HG02884 (cell line): ENCODE measurements around the gene FCMR.

Experiments
- ATAC-seq: cut with Tn5 transposase; IDR thresholded peaks from one replicate; pipeline ENCODE4 v1.9.1; 2021; ENCODE audit warnings: mild to moderate bottlenecking, moderate library complexity; ENCODE audit not compliant: unreplicated experiment

FCMR gene

DNA sequence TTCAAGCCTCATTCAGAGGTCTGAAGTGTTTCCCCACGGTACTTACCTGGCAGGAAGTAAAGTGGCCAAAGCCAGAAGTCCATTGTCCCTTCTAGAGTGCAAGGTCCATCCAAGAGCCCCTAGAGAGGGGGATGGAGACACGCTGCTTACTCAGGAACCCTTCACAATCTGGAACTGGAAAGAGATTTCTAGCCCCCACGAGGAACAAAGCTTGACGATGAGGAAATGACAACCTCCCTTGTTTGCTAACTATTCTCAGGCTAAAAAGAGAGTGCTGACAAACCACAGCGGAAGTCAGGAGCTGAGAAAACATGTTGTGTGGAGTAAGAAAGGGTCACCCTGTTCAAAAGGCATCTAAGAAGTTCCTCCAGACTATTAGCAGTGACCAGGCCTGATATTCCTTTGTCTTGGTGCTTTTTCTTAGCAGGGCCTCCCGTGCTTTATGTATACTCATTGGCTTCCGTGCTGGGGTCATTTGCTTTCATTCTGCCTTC lies at the start of gene FCMR:
Gene FCMR, minus strand, starts transcription at position 170 of the 494 bp plus-strand sequence. Its CDS starts 87 bp downstream, at position 83.
- no peak for ATAC-seq

- peak; percentile 57 for ATAC-seq
Measured at GRCh38 chr1:206971029-206971655, 49.4 kb upstream of the FCMR start.

DNA sequence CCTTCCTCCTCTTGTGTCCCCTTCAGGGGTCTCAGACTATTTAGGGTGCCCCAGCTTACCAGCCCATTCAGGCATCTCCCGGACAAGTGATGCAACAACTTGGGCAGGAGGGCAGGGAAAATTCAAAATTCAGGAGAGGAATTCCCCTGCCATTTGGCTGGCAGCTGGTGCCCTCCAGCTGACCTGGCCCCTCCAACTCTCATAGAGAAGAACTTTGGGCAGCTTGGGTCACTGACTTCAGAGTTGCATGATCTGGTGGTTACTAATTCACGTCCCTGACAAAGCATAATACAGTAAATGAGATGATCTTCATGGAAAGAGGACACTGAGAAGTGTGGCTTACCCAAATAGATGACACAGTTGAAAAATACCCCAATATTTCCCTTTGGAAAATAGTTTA lies 48.7 kb upstream of the FCMR start, which contains the start of gene FCAMR:
Gene FCAMR, minus strand, starts transcription at position 15 of the 400 bp plus-strand sequence. CDS start 335 bp downstream, outside the sequence.
- no peak for ATAC-seq

DNA sequence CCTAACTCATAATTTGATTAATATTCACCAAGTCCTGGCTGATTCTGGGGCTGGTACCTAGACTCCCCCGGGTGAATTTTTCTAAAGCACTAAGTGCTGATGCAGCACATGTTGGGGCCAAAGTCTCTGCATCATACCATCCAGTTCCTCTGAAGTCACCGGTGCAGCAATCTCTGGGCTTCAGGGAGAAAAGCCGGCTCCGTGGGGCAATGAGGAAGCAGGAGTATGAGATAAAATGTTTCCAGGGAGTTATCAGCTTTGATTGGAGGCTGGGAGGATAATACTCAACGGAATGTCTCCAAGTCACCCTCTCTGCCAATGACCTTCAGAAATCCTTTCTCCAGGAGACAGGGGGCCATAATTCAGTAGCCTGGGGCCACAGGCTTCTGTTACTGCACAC lies 47.3 kb upstream of the FCMR start:
- no peak for ATAC-seq

- no peak for ATAC-seq
Measured at GRCh38 chr1:206967096-206967849, 45.5 kb upstream of the FCMR start.

DNA sequence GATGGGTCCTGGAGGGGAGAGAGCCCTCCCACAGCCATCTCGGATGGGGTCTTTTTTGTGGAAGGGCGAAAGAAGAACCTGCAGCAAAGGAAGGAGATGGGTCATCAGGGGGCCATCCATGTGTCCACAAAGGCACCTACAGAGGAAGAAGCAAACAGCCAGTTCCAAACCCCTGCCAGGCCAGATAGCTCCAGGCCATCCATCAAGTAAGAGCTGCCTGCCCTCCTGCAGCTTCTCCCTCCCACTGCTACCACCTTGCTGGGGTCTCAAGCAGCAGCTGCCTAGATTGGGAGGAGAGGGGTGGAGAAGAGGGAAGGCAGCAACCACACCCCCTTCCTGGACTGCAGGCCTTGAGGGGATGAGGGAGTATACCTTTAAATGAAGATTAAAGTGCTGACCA lies 44.0 kb upstream of the FCMR start:
- ATAC-seq: no peak

GRCh38 chr1:206963740-206964139 lies 42.0 kb upstream of the FCMR start:
- ATAC-seq: no peak

- ATAC-seq: no peak
Measured at GRCh38 chr1:206963119-206963712, 41.5 kb upstream of the FCMR start.

- ATAC-seq: no peak
Measured at GRCh38 chr1:206962272-206962671, 40.5 kb upstream of the FCMR start.

DNA sequence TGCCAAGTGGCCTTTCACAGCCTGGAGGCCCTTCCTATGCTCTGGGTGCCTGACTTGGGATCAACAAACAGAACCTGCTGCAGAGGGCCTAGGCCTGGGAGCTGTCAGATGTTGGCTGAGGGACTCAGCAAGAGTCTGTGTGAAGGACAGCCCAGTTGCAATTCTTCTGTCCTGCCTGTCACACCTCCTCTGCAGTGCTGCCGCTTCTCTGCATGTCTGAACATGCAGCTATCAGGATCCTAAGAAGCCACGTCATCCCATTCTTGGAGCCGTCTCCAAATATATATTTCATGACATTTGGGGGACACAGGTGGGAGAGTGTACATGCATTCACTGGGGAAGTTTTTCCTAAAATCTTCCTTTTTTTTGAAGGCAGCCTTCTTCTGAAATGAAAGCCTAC lies 39.9 kb upstream of the FCMR start:
- no peak for ATAC-seq

GRCh38 chr1:206960676-206961386 lies 39.1 kb upstream of the FCMR start:
- no peak for ATAC-seq

DNA sequence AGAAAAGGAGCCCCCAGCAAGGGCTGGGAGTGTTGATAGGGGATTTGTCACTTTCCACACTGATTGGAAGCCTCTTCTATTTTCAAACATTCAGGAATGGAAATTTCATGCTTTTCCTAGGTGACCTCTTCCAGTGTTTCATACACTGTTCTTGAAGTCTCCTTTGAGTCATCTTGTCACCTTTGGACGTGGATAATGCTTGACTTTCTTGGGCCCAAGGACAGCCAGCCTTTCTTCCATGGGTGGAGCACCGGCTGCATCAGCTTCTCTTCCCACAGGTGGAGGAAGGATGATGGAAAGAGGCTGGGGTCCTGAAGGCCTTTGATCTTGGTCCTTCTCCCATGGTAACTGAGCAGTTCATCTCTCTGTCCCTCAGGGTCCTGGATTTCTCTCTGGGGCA lies 36.4 kb upstream of the FCMR start:
- ATAC-seq: no peak

DNA sequence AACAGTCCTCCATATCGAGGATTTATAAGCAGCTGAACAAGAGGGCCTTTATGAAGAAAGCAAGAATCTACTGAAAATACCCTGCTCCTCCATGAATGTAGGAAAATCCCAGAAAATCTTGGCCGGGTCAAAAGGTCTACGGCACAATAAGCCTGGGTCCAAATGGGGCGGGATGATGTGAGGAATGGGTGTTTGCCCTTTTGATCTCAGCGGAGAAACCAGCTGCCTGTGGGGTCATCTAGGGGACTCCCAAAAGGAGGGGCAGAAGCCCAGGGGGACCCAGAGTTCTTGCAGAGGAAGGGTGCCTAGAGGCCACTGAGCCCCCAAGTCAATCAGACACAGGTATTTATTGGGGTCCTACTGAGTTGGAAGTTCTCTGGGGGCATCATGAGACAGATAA lies 35.9 kb upstream of the FCMR start:
- no peak for ATAC-seq

GRCh38 chr1:206955476-206956451 lies 34.0 kb upstream of the FCMR start:
- peak; percentile 48 for ATAC-seq

GRCh38 chr1:206954459-206955342 lies 33.0 kb upstream of the FCMR start:
- ATAC-seq: no peak

DNA sequence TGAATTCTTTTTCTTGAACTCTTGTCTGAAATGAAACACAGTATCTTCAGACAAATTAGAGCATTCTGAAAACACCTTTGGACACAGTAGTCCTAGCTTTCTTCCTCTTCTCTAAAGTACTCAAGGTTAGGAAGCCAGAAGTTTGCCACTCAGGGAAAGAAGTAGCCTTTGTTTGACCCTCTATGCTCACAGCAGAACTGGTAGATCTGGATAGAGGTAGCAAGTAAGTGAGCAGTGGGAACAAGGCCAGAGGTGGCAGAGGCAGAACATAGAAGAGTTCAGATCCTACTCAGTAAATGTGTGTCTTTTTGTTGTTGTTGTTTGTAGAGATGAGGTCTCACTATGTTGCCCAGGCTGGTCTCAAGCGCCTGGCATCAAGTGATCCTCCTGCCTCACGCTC lies 31.9 kb upstream of the FCMR start:
- no peak for ATAC-seq

DNA sequence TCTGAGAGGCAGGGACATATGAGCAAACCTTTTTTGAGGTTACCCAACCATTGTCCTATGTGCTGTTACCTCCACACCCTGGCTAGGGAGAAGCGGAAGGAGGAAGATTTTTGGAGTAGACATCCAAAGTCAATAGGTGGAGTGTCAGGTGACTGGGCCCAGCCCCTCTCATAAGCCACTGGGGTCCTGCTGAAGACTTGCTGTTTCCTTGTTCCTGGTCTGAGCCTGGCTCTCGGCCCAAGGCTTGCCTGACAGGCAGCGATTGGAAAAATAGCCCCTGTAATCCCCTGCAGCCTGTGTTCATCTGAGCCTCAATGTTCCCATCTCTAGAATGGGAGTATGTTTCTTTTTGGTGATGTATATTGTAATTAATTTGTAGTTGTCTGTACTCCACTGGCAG lies 31.4 kb upstream of the FCMR start:
- no peak for ATAC-seq

DNA sequence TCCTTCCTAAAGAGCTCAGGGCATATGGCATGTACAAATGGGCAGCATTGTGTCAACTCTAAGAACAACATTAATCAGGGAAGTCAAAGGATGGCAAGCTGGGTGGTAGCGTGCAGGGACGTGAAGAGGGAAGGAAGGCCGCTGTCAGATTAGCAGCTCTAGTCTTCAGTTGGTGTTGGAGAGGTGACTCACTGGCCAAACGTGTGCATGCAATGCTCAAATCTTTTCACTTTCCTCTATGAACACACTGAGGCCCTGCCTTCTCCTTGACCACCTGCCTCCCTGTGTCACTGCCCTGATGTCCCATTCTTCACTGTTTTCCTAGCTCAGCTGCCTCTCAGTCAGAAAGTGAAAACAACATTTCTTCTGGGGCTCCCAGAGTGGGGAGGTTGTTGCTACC lies 30.4 kb upstream of the FCMR start:
- ATAC-seq: no peak
